ENCODE results near the gene DCBLD1.

DCBLD1 gene

DNA sequence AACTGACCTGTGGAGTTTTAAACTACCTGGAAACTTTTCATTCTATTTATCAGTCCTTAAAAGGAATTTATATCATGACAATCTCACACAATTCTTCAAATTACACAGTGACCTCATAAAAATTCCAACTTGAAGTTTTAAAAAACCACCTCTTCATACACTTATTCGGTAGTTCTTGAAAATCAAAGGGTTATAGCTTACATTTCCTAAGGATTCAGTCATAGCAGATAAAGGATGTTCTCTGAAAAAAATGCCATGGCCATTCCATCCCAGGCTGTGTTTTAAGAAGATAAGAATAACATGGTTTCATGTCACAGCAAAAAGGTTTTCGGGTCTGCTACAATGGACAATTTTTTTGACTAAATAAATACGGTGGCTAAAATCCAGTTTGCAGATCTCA is 78.7 kb downstream of the DCBLD1 start:
- DNase-seq = no peak

DNA sequence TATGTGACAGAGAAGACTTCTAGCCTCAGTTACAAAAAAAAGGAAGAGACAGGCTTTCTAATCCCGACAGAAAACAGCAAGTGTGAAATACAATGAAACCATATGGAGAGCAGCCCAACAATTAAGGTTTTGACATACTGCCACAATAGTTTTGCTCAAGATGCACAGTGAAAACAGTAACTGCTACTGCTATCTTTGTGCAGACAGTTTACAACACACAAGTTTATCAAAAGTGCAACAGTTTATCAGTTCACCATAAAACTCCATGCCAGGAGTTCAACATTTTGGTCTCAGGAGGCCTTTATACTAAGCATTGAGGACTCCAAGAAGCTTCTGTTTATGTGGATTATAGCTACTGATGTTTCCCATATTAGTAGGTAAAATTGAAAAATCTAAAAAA is 82.2 kb downstream of the DCBLD1 start:
- DNase-seq = no peak

DNA sequence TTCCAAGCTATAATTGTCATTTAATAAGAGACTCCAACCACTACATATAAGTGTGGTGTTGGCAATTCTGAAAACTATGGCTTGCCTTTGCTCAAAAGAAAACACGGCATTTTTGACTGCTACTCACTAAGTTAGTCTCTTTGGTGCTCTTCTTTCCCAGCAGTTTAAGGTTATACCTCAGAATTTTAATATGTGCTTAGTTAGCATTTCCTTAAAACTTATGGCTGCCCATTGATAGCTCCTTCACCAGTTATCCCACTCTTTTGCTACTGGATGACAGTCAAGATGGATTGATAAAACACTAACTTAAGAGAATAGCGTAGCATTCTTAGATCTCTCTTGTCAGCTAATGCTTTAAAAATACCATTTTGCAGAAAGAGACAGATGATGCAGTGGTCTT is 85.8 kb downstream of the DCBLD1 start:
- DNase-seq = no peak

DNA sequence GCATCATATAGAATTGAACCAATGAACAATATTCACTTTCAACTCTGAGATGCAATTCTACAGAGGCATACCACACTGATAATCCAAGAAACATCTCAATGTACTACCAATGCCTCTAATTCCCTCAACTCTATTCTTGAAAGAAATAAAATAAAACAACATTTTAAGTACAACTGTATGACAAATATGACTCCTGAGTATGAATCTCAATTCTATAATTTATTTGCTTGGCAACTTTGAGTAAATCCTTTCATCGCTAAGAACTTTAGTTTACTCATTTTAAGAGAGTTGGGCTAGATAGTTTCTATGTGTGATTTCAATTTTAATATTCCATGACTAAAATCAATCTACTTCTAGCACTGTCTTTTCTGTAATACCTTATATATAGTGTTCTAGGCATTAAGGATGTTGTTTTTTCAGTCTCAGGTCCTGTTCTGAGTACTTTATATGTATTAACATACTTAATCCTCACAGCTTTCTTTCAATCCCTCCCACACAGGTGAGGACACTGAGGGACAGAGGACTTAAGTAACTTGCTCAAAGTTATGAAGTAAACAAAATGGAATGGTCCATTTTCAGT is 86.4 kb downstream of the DCBLD1 start:
- DNase-seq = no peak

DNA sequence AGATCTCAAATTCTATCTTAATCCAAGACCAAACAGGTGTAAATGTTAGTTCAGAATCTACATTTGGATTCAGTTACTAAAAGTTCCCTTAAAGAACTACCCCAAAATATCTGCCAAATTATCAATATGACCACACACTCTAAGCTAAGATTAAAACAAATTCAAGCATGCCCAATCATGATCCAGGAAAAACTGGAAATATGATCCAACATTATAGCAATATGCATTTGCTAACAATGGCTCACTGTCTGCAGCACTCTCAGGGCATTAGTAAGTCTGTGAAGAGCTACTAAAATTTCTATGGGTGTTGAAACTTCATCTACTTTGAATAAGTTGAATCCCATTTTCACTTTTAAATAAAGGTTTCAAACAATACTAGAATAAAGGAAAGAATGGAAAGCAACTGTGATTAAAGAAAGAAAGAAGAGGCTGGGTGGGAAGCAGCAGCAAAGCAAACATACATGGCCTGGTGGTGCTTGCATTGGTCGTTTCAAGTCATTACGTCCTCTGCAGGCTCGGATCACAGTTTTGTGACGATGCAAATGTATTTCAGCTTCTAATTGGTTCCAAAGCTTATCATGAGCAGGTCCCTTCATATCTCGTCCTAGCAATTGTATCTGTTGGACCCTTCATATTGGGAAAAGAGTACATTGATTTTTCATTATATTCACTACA is 90.7 kb downstream of the DCBLD1 start:
- no peak for DNase-seq

DNA sequence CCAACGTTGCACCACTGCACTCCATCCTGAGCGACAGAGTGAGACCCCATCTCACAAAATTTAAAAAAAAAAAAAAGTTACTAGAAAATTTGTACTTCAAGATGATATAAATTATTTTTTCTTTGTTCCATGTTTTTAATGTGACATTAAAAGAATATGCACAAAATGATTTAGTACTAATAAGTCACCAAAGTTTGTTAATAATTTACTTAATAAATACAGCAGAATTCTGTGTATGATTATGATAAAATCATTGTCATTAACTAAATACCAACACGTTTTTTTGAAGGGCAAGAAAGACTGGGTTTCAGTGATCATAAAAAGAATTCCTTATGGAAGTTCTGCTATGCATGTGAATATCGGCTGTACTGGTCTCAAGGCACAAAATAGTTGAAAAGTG is 91.7 kb downstream of the DCBLD1 start:
- DNase-seq = no peak

DNA sequence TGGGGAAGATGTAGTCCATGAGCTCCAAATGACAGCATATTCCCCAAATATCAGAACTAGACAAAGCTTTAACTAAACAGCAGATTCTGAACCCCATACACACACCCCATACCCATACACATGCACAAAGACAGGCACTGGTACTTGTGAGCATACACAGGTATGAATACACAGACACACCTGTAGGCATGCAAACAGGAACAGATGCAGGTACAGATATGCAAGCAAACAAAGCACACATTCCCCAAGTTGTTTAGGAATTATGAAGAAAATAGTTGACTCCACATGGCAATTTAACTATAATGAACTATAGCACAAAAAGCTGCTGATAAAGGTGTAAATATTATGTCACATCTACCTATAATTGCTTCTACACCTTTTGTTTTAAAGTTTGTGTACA is 103.2 kb downstream of the DCBLD1 start:
- no peak for DNase-seq

DNA sequence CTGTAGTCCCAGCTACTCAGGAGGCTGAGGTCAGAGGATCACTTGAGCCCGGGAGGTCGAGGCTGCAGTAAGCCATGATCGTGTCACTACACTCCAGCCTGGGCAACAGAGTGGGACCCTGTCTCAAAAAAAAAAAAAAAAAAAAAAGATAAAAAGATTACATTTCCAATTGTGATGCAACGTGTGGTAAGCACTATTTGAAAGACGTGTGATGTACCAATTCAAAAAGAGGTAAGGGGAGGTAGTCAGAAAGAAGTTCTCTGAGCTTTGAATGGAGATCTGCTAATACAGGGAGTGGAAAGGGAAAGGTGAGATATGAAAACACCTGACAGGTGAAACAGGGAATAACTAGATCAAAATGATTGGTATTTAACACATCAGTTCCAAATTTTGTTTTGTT is 108.0 kb downstream of the DCBLD1 start:
- DNase-seq = no peak

DNA sequence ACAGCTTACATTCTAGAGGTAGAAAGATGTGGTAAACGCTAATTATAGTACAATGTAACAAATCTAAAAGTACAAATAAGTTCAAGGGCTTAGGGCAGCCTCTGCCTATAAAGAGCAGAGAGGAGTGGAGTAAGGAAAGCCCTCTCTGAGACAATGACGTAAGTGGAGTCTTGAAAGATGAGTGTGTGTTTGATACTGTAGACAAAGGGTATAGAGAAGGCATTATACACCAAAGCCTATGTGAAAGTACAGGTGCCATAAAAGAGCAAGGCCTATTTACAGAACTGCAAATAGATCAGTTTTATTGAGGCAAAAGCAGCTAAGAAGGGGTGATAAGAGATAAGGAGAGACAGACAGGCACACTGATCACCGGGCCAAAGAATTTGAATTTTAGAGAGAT is 108.9 kb downstream of the DCBLD1 start:
- DNase-seq = no peak

DNA sequence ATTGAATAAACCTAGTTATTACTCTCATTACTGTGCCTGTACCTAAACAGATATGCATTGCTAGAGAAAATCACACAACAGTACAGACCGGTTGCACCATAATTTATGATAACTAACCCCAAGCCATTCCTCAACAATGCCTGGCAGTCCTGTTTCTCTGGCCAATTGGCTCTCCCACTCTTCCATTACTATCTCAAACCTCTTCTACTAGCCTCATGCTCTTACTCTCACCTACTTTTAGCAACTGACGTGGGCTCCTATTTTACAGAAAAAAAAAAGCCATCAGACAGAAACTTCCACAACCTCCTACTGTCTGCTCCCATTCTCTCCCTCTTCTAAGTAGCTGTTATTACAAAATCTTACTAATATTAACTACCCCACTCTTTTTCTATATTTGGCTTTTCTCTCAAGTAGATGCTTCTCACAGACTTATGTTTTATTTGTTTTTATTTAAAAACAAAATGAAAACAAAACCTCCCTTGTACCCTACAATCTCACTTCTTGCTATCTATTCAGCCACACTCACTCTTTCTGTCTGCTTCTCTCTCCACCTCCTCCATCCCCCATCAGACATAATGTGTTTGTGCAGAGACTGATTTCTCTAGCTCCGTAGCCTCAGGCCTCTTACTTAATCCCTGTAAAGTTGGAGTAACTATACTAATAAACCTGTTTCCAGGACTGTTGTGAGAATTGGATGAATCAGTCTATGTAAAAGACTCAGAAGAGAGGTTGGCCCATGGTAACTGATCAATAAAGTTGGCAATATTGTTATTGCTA is 110.7 kb downstream of the DCBLD1 start:
- DNase-seq = no peak

DNA sequence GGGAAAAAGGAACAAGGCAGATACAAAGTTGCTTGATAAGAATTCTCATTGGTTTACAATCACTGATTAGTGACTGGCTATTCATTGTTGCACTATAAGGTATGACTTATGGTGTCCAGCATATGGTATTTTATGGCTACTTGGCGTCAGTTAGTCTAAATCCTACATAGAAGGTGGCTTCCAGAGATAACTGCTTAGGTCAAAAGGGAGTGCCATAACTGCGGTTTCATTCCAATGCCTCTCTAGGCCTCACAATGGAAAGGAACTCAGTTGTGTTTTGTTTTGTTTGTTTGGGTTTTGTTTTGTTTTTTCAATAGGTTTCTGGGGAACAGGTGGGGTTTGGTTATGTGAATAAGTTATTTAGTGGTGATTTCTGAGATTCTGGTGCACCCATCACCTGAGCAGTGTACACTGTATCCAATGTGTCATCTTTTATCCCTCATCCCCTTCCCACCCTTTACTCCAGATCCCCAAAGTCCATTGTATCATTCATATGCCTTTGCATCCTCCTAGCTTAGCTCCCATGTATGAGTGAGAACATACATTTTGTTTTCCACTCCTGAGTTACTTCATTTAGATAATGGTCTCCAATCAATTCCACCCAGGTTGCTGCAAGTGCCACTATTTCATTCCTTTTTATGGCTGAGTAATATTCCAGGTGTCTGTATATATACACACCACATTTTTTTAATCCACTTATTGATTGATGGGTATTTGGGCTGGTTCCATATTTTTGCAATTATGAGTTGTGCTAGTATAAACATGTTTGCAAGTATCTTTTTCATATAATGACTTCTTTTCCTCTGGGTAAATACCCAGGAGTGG is 112.8 kb downstream of the DCBLD1 start:
- DNase-seq = no peak

DNA sequence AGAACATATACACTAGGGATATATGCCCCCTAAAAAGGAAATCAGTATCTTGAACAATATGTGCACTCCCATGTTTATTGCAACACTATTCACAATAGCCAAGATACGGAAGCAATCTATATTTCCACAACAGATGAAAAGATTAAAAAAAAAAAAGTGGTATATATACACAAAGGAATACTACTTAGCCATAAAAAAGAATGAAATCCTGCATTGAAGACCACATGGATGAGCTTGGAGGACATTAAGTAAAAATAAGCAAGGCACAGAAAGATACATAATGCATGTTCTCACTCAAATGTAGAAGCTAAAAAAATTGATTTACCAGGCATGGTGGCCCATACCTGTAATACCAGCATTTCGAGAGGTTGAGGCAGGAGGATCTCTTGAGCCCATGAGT is 115.3 kb downstream of the DCBLD1 start:
- no peak for DNase-seq

Measured in activated gamma-delta T cell treated with Interleukin-2 at 50 U/mL for 16 hours (primary cell).